H1 (cell line): ENCODE data around the gene SMTNL1. TPM values are rescaled to one million over a fixed set of nuclear protein-coding genes. Genes with fewer than 3 reads are reported as not detected.

Source experiments
- CTCF ChIA-PET: fragments of 300-600 bp; sonication (Branson Sonifier 250); formaldehyde crosslinking; loops from one replicate; lab custom pipeline; 2021; ENCODE audit not compliant: partially characterized antibody; lab: Charles Lee
- POLR2A ChIA-PET: fragments of 300-600 bp; sonication (Branson Sonifier 250); formaldehyde crosslinking; loops from one replicate; lab custom pipeline; 2021; ENCODE audit warnings: inconsistent platforms; ENCODE audit not compliant: partially characterized antibody; lab: Charles Lee
- DNase-seq, 2 experiments: peaks; one replicate each; pipeline versions ENCODE4 v3.0.0 to v3.0.0-alpha.2; 2010 to 2022; ENCODE audit warnings: low spot score in 2 of 2, low read depth in 1 of 2, mixed read lengths in 1 of 2
- FAIRE-seq: peaks from 2 replicates; lab custom pipeline; 2011; peaks lifted over from hg19 to GRCh38; lab: Jason Lieb, UNC
- H2AFZ ChIP-seq: 2 replicates; pipeline ENCODE4 v1.8.1; 2012; ENCODE audit warnings: low read length, inconsistent platforms
- H2AK5ac ChIP-seq: 2 replicates; pipeline ENCODE4 v1.6.1; 2013; ENCODE audit warnings: low read depth, low read length
- H2BK120ac ChIP-seq: replicated peaks from 2 replicates; pipeline ENCODE3; 2013; ENCODE audit warnings: low read depth, low read length, inconsistent platforms
- H2BK12ac ChIP-seq: 2 replicates; pipeline ENCODE4 v1.6.1; 2013; ENCODE audit warnings: low read depth, low read length
- H2BK15ac ChIP-seq: 2 replicates; pipeline ENCODE4 v1.6.1; 2013; ENCODE audit warnings: low read length
- H2BK20ac ChIP-seq: 2 replicates; pipeline ENCODE4 v1.6.1; 2013; ENCODE audit warnings: low read length
- H2BK5ac ChIP-seq: 2 replicates; pipeline ENCODE4 v1.6.1; 2013; ENCODE audit warnings: low read depth, low read length
- H3K14ac ChIP-seq: 2 replicates; pipeline ENCODE4 v1.6.1; 2013; ENCODE audit warnings: inconsistent platforms; ENCODE audit not compliant: insufficient read length
- H3K18ac ChIP-seq: 2 replicates; pipeline ENCODE4 v1.6.1; 2013; ENCODE audit warnings: low read length; ENCODE audit errors: extremely low read depth
- H3K23ac ChIP-seq: 2 replicates; pipeline ENCODE4 v1.6.1; 2013; ENCODE audit warnings: inconsistent platforms; ENCODE audit not compliant: insufficient read length
- H3K23me2 ChIP-seq: 2 replicates; pipeline ENCODE4 v1.6.1; 2013; ENCODE audit warnings: low read depth, low read length
- H3K27ac ChIP-seq: 2 replicates; pipeline ENCODE4 v1.6.1; 2011; ENCODE audit warnings: low read depth, low read length, inconsistent platforms
- H3K27me3 ChIP-seq, 4 experiments: replicated peaks in 1 of 4; 1 replicate in 1 of 4; 2 replicates in 3 of 4; pipeline versions ENCODE4 v1.6.1 to v1.8.1; 2011 to 2013; ENCODE audit warnings: low read length in 3 of 4, mild to moderate bottlenecking in 3 of 4, inconsistent platforms in 2 of 4, mixed read lengths in 2 of 4, moderate library complexity in 1 of 4; ENCODE audit not compliant: control insufficient read depth in 3 of 4, insufficient read depth in 3 of 4; ENCODE audit errors: extremely low read depth in 1 of 4
- H3K36me3 ChIP-seq, 4 experiments: 2 replicates each; pipeline versions ENCODE4 v1.6.1 to v1.8.1; 2011 to 2013; ENCODE audit warnings: mild to moderate bottlenecking in 4 of 4, low read length in 3 of 4, moderate library complexity in 2 of 4, control low read depth in 1 of 4, inconsistent platforms in 1 of 4; ENCODE audit not compliant: insufficient read depth in 4 of 4, control insufficient read depth in 2 of 4
- H3K4ac ChIP-seq: replicated peaks from 2 replicates; pipeline ENCODE3; 2013; ENCODE audit warnings: low read length, low read depth, mixed read lengths, inconsistent platforms; ENCODE audit not compliant: insufficient read length
- H3K4me1 ChIP-seq, 4 experiments: replicated peaks in 1 of 4; 1 replicate in 1 of 4; 2 replicates in 3 of 4; pipeline versions ENCODE4 v1.6.1 to v1.8.1; 2011 to 2013; ENCODE audit warnings: low read length in 3 of 4, inconsistent platforms in 2 of 4, mixed read lengths in 1 of 4; ENCODE audit not compliant: insufficient read depth in 4 of 4, control insufficient read depth in 3 of 4
- H3K4me2 ChIP-seq, 2 experiments: 2 replicates each; pipeline versions ENCODE4 v1.6.1 to v1.8.1; 2011 to 2013; ENCODE audit warnings: low read depth in 2 of 2, low read length in 2 of 2, control low read depth in 1 of 2, inconsistent platforms in 1 of 2, mild to moderate bottlenecking in 1 of 2; ENCODE audit not compliant: insufficient read depth in 1 of 2
- H3K4me3 ChIP-seq, 4 experiments: fragments of 200-600, 300-600 bp in 1 of 4; sonication (generic), shearing (Covaris generic), sonication (Bioruptor Twin) in 1 of 4; 2 replicates each; pipeline versions ENCODE4 v1.5.1 to v1.8.1; 2011 to 2016; ENCODE audit warnings: low read length in 4 of 4, low read depth in 3 of 4, control low read depth in 2 of 4, inconsistent platforms in 2 of 4, mild to moderate bottlenecking in 2 of 4, mixed read lengths in 1 of 4, moderate library complexity in 1 of 4; ENCODE audit not compliant: insufficient read depth in 2 of 4; ENCODE audit errors: extremely low read depth in 1 of 4
- H3K56ac ChIP-seq: replicated peaks from 2 replicates; pipeline ENCODE3; 2013; ENCODE audit warnings: low read depth, mild to moderate bottlenecking, mixed read lengths, low read length, inconsistent platforms; ENCODE audit not compliant: insufficient read length
- H3K79me1 ChIP-seq: 2 replicates; pipeline ENCODE4 v1.6.1; 2013; ENCODE audit warnings: low read depth, low read length, control low read depth
- H3K79me2 ChIP-seq, 2 experiments: 2 replicates each; pipeline versions ENCODE4 v1.6.1 to v1.8.1; 2012 to 2013; ENCODE audit warnings: low read length in 2 of 2, mild to moderate bottlenecking in 2 of 2, inconsistent platforms in 1 of 2; ENCODE audit not compliant: insufficient read depth in 2 of 2, control insufficient read depth in 1 of 2
- H3K9ac ChIP-seq, 4 experiments: replicated peaks in 1 of 4; 1 replicate in 1 of 4; 2 replicates in 3 of 4; pipeline versions ENCODE4 v1.6.1 to v1.8.1; 2011 to 2013; ENCODE audit warnings: low read depth in 3 of 4, low read length in 3 of 4, control low read depth in 2 of 4, mild to moderate bottlenecking in 2 of 4, moderate library complexity in 2 of 4, inconsistent platforms in 1 of 4; ENCODE audit errors: extremely low read depth in 1 of 4
- H3K9me3 ChIP-seq, 2 experiments: 2 replicates each; pipeline versions ENCODE4 v1.6.1 to v1.8.1; 2012 to 2013; ENCODE audit warnings: mild to moderate bottlenecking in 2 of 2, moderate library complexity in 2 of 2, control low read depth in 1 of 2, inconsistent platforms in 1 of 2, low read depth in 1 of 2, low read length in 1 of 2, mixed read lengths in 1 of 2; ENCODE audit not compliant: insufficient read depth in 2 of 2
- H4K20me1 ChIP-seq, 2 experiments: replicated peaks in 1 of 2; 2 replicates each; pipeline versions ENCODE3 to v1.8.1; 2011 to 2013; ENCODE audit warnings: inconsistent platforms in 2 of 2, low read length in 2 of 2, mild to moderate bottlenecking in 1 of 2; ENCODE audit not compliant: insufficient read depth in 2 of 2, control insufficient read depth in 1 of 2
- H4K5ac ChIP-seq: 2 replicates; pipeline ENCODE4 v1.6.1; 2013; ENCODE audit warnings: low read length, low read depth, mixed read lengths, inconsistent platforms; ENCODE audit not compliant: insufficient read length
- H4K8ac ChIP-seq: 2 replicates; pipeline ENCODE4 v1.8.0; 2013; ENCODE audit warnings: mild to moderate bottlenecking, moderate library complexity, low read length, inconsistent platforms; ENCODE audit not compliant: insufficient read depth; ENCODE audit errors: extremely low read depth
- H4K91ac ChIP-seq: replicated peaks from 2 replicates; pipeline ENCODE3; 2013; ENCODE audit warnings: low read length, mixed read lengths, inconsistent platforms; ENCODE audit not compliant: insufficient read length
- MAFK ChIP-seq: IDR thresholded peaks from 2 replicates; pipeline ENCODE4 v1.6.1; 2012; ENCODE audit warnings: low read depth, mild to moderate bottlenecking, improper control_type of control experiment, low read length
- NANOG ChIP-seq: IDR thresholded peaks from 2 replicates; pipeline ENCODE4 v1.6.1; 2011; ENCODE audit warnings: low read length, low read depth, mild to moderate bottlenecking, inconsistent platforms; ENCODE audit not compliant: insufficient read depth, poor library complexity, severe bottlenecking
- SIX5 ChIP-seq: IDR thresholded peaks from 2 replicates; pipeline ENCODE4 v1.6.1; 2011; ENCODE audit warnings: mild to moderate bottlenecking, low read depth, low read length
- SP2 ChIP-seq: IDR thresholded peaks from 2 replicates; pipeline ENCODE4 v1.6.1; 2012; ENCODE audit warnings: mild to moderate bottlenecking, low read length, inconsistent platforms
- WGBS, 2 experiments: shearing (Covaris generic) in 1 of 2; methylation state at CpG; one replicate each; pipeline versions ENCODE4 v1.1.6 to v1.1.7; 2013 to 2015; ENCODE audit warnings: low lambda C conversion rate in 2 of 2, mixed read lengths in 2 of 2, inconsistent platforms in 1 of 2, low coverage in 1 of 2, missing lambda C conversion rate in 1 of 2; ENCODE audit not compliant: insufficient replicate concordance in 2 of 2, insufficient coverage in 1 of 2, insufficient read length in 1 of 2; ENCODE audit errors: extremely low coverage in 1 of 2, missing lambda C conversion rate in 1 of 2; 5-methylcytosine and 5-hydroxymethylcytosine counted together
- polyA plus RNA-seq, 7 experiments: library from polyadenylated mRNA; depleted of rRNA in 3 of 7; stranded (reverse) in 5 of 7; unstranded in 2 of 7; fragments of >200 nt in 5 of 7; fragments of 200-250 nt in 2 of 7; gene quantifications; 1 replicate in 5 of 7; 2 replicates in 1 of 7; 4 replicates in 1 of 7; pipeline versions ENCODE4 v1.2.1 to v1.2.3, GENCODE V29; 2011 to 2013; ENCODE audit warnings: missing spikeins in 2 of 7, mixed read lengths in 2 of 7
- total RNA-seq: library from RNA; stranded (reverse); fragmentation: NEBNext Ultra II Directional; extraction: Animal tissue kit (Norgen Biotek cat#: 25700); gene quantifications from 2 replicates; pipeline ENCODE4 v1.2.1, GENCODE V29; 2021

The SMTNL1 gene
- total and polyA plus RNA-seq, 2 of the 8 experiments (the other 6 are each of a cell fraction or from before 2014, with no cell fraction given) = 0.18 TPM; not detected in 1

- no peak for TF ChIP-seq NANOG
- TF ChIP-seq SIX5 = no peak
- no peak for TF ChIP-seq SP2
- TF ChIP-seq MAFK = no peak
- Histone ChIP-seq H3K4me3 (no peak overlapping the region), H3K56ac (no peak overlapping the region), H2BK5ac (0 out of 2 replicates have a peak overlapping the region, but pooled peaks have one; percentile 27), H3K18ac (no peak overlapping the region), H2BK20ac (no peak overlapping the region), H3K4me1 (peaks cover 7 to 22% (median 17%) of the 10 kb centered on the region in 4 experiments), H2AFZ (no peak overlapping the region), H2BK15ac (no peak overlapping the region), H4K20me1 (peaks cover 0 to 2% of the 10 kb centered on the region in 2 experiments), H3K79me1 (no peaks in the 10 kb centered on the region; the same call in 1 of the 2 replicates), H3K23me2 (peaks cover 2% of the 10 kb centered on the region; the same call in 1 of the 2 replicates), H3K4me2 (no peak overlapping the region), H3K14ac (no peak overlapping the region), H4K8ac (no peak overlapping the region), H2BK12ac (no peak overlapping the region), H3K27ac (no peak overlapping the region), H3K9ac (no peak overlapping the region), H3K79me2 (no peaks in the 10 kb centered on the region), H4K5ac (no peak overlapping the region), H3K23ac (no peak overlapping the region), H3K27me3 (no peaks in the 10 kb centered on the region), H4K91ac (peak overlapping the region; percentile 15), H3K36me3 (peaks cover 0 to 5% (median 0%) of the 10 kb centered on the region in 4 experiments; a peak in 2 of 8 replicates), H2AK5ac (peak overlapping the region; percentile 2; the same call in 1 of the 2 replicates), H3K4ac (no peak overlapping the region), H2BK120ac (no peak overlapping the region), H3K9me3 (no peaks in the 10 kb centered on the region)
- ChIA-PET CTCF (interaction anchor here (0.6 to 33.7 kb wide), 9 partner anchors 8 to 241 kb away, joined by 3 to 1146 read pairs (median 4); partner anchors contain the start of genes RTN4RL2, SLC43A1, SMTNL1 and TIMM10), POLR2A (interaction anchor here (0.8 to 9.7 kb wide), 10 partner anchors 9 to 148 kb away, joined by 3 to 90 read pairs (median 6); partner anchors contain the start of gene SLC43A1)
- FAIRE-seq (no peak), DNase-seq (no peak)
- 82% methylated on average over 9 of the region's 9 CpGs; no CpG with 5 or more reads in 1 of the 2 experiments for WGBS, 2 experiments
These were observed 41.1 kb upstream of the SMTNL1 start for GRCh38 chr11:57496109-57496820.
